Measurements from ENCODE around the gene TCP11X1.
"Not testable (repeated sequence)": the region's sequence is repeated elsewhere in the genome, so short reads cannot be mapped to it uniquely, and the experiment has no call there.

GRCh38 chrX:102216497-102216896 lies 1.4 kb downstream of the TCP11X1 start:
- TF ChIP-seq ZNF274 (IDR thresholded peaks at IDR 0.05; ENCODE audit: low read depth, low read length); SUZ12 (IDR thresholded peaks at IDR 0.05; ENCODE audit: extremely low read depth, insufficient read depth, insufficient read length); YY1 (IDR thresholded peaks at IDR 0.05; ENCODE audit: insufficient read depth, insufficient read length): not testable (repeated sequence)

Data from NT2/D1 (cell line).